Kidney (tissue), 14 donors: ENCODE measurements around the gene FHAD1. TPM values are rescaled to one million over a fixed set of nuclear protein-coding genes. Genes with fewer than 3 reads are reported as not detected.

ENCODE experiments used
- DNase-seq, 5 donors: peaks; one replicate each; pipeline ENCODE4 v3.0.0-alpha.2; 2013 to 2020
- FAIRE-seq: peaks from 2 replicates; lab custom pipeline; 2012; peaks lifted over from hg19 to GRCh38; lab: Jason Lieb, UNC
- H3K27ac ChIP-seq, 2 donors: one replicate each; pipeline ENCODE4 v1.7.0; 2013; ENCODE audit warnings: low read depth in 2 of 2, low read length in 2 of 2, inconsistent platforms in 1 of 2
- H3K27me3 ChIP-seq: one replicate; pipeline ENCODE4 v1.7.1; 2013; ENCODE audit warnings: low read length, inconsistent platforms; ENCODE audit not compliant: control insufficient read depth, insufficient read depth
- H3K36me3 ChIP-seq, 3 donors: one replicate each; pipeline versions ENCODE4 v1.7.0 to v1.7.1; 2013; ENCODE audit warnings: low read length in 3 of 3, control low read depth in 1 of 3, inconsistent platforms in 1 of 3; ENCODE audit not compliant: insufficient read depth in 3 of 3, control insufficient read depth in 2 of 3
- H3K4me1 ChIP-seq, 3 donors: one replicate each; pipeline versions ENCODE4 v1.7.0 to v1.7.1; 2013; ENCODE audit warnings: low read length in 3 of 3, inconsistent platforms in 1 of 3, low read depth in 1 of 3; ENCODE audit not compliant: control insufficient read depth in 2 of 3, insufficient read depth in 2 of 3
- H3K4me3 ChIP-seq, 3 donors: one replicate each; pipeline versions ENCODE4 v1.7.0 to v1.8.1; 2013; ENCODE audit warnings: low read length in 3 of 3, control low read depth in 1 of 3, inconsistent platforms in 1 of 3
- H3K9ac ChIP-seq, 3 donors: one replicate each; pipeline versions ENCODE4 v1.7.0 to v1.7.1; 2013; ENCODE audit warnings: low read length in 3 of 3, control low read depth in 1 of 3, inconsistent platforms in 1 of 3
- H3K9me3 ChIP-seq, 3 donors: one replicate each; pipeline versions ENCODE4 v1.7.0 to v1.7.1; 2013; ENCODE audit warnings: low read length in 3 of 3, control low read depth in 1 of 3, inconsistent platforms in 1 of 3; ENCODE audit not compliant: control insufficient read depth in 2 of 3, insufficient read depth in 1 of 3
- CTCF ChIP-seq: IDR thresholded peaks from 3 replicates; pipeline ENCODE4 v1.5.1; 2012; ENCODE audit warnings: mild to moderate bottlenecking, moderate library complexity, borderline replicate concordance; ENCODE audit not compliant: insufficient read depth; ENCODE audit errors: extremely low read depth
- intact Hi-C: fragments of 100-400 bp; cut with DNase I; formaldehyde crosslinking; loops from one replicate; pipeline ENCODE4 v1.11.1; 2022
- polyA plus RNA-seq: library from polyadenylated mRNA; stranded (reverse); fragments of 350-450 nt; fragmentation: Illumina TruSeq; extraction: RNeasy Lipid Tissue Mini Kit (QIAGEN cat#74804); gene quantifications from one replicate; pipeline ENCODE4 v1.2.3, GENCODE V29; 2014; ENCODE audit warnings: low read depth, low replicate concordance; ENCODE audit not compliant: insufficient read depth
- total RNA-seq: library from RNA; stranded (reverse); fragmentation: NEBNext Ultra II Directional; extraction: Animal tissue kit (Norgen Biotek cat#: 25700); gene quantifications from one replicate; pipeline ENCODE4 v1.2.1, GENCODE V29; 2021
- donor health status: control.
- donor health status: control.
- donor health status: control.
- donor health status: control.
- donor health status: control.
- donor health status: DM: yes; HTN: yes; CAD: no.
- donor health status: Normal renal cell carcinoma (clear cell type).

Gene FHAD1
- total and polyA plus RNA-seq, 2 donors from 2014 or later = 0.84 to 4.2 TPM

GRCh38 chr1:15357612-15358207 lies 110.7 kb downstream of the FHAD1 start:
- Histone ChIP-seq H3K36me3 (no peaks in the 10 kb centered on the region), H3K9ac (no peak overlapping the region), H3K4me1 (no peaks in the 10 kb centered on the region), H3K4me3 (no peak overlapping the region), H3K9me3 (no peaks in the 10 kb centered on the region), H3K27me3 (no peaks in the 10 kb centered on the region), H3K27ac (no peak overlapping the region)
- TF ChIP-seq CTCF = no peak
- no peak for FAIRE-seq
- DNase-seq = no peak
- intact Hi-C loops = no loop called here

- Histone ChIP-seq H3K27me3 (no peaks in the 10 kb centered on the region), H3K27ac (no peak overlapping the region), H3K4me3 (no peak overlapping the region), H3K9ac (no peak overlapping the region), H3K36me3 (no peaks in the 10 kb centered on the region), H3K4me1 (no peaks in the 10 kb centered on the region), H3K9me3 (no peaks in the 10 kb centered on the region)
- peak in 1 of 5 donors; percentile 46 for DNase-seq
- intact Hi-C loops = no loop called here
- no peak for FAIRE-seq
- no peak for TF ChIP-seq CTCF
Measured at GRCh38 chr1:15358565-15359133, 111.6 kb downstream of the FHAD1 start.

GRCh38 chr1:15360700-15361099 lies 113.7 kb downstream of the FHAD1 start:
- Histone ChIP-seq H3K27me3 (no peaks in the 10 kb centered on the region), H3K4me3 (no peak overlapping the region), H3K4me1 (no peaks in the 10 kb centered on the region), H3K9me3 (no peaks in the 10 kb centered on the region), H3K9ac (no peak overlapping the region), H3K36me3 (no peaks in the 10 kb centered on the region), H3K27ac (no peak overlapping the region)
- intact Hi-C loops = no loop called here
- no peak for TF ChIP-seq CTCF
- FAIRE-seq (no peak), DNase-seq (peak in 1 of 5 donors; percentile 20)
